ENCODE results near the gene GPATCH1.
"Not testable (repeated sequence)": the region's sequence is repeated elsewhere in the genome, so short reads cannot be mapped to it uniquely, and the experiment has no call there.

DNA sequence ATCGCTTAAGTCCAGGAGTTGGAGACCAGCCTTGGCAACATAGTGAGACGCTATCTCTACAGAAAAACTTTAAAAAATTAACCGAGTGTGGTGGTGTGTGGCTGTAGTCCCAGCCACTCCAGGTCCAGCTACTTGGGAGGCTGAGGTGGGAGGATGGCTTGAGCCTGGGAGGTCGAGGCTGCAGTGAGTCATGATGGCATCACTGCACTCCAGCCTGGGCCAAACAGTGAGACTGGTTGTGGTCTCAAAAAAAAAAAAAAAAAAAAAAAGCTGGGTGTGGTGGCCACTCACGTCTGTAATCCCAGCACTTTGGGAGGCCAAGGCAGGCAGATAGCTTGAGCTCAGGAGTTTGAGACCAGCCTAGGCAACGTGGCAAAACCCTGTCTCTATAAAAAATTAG is 85.1 kb downstream of the GPATCH1 start:
- not testable (repeated sequence) for TF ChIP-seq CTCF, POLR2A, EP300 (IDR thresholded peaks at IDR 0.05)

Data from tibial nerve (tissue), 4 donors.